Measurements from ENCODE around the gene STARD5.
A peak's percentile ranks its signal among the peaks of the same experiment; 100 is the strongest.

STARD5 gene

GRCh38 chr15:81274931-81275707, 48.8 kb downstream of the STARD5 start:
- no peak overlapping the region for H3K4me3 ChIP-seq (ENCODE audit: low read depth, low read length)
- TF ChIP-seq CTCF (IDR thresholded peaks at IDR 0.05; ENCODE audit: borderline replicate concordance, insufficient read depth, low read depth, low read length) = peak; percentile 84

- TF ChIP-seq CTCF (IDR thresholded peaks at IDR 0.05; ENCODE audit: borderline replicate concordance, insufficient read depth, low read depth, low read length) = no peak
- no peak overlapping the region for H3K4me3 ChIP-seq (ENCODE audit: low read depth, low read length)
Observed at GRCh38 chr15:81274255-81274654, 49.7 kb downstream of the STARD5 start.

GRCh38 chr15:81273855-81274254, 50.1 kb downstream of the STARD5 start:
- no peak for TF ChIP-seq CTCF (IDR thresholded peaks at IDR 0.05; ENCODE audit: borderline replicate concordance, insufficient read depth, low read depth, low read length)
- H3K4me3 ChIP-seq (ENCODE audit: low read depth, low read length) = no peak overlapping the region

GRCh38 chr15:81273200-81273599, 50.7 kb downstream of the STARD5 start:
- no peak for TF ChIP-seq CTCF (IDR thresholded peaks at IDR 0.05; ENCODE audit: borderline replicate concordance, insufficient read depth, low read depth, low read length)
- H3K4me3 ChIP-seq (ENCODE audit: low read depth, low read length) = no peak overlapping the region

- TF ChIP-seq CTCF (IDR thresholded peaks at IDR 0.05; ENCODE audit: borderline replicate concordance, insufficient read depth, low read depth, low read length) = no peak
- H3K4me3 ChIP-seq (ENCODE audit: low read depth, low read length) = no peak overlapping the region
Observed at GRCh38 chr15:81271761-81272644, 51.9 kb downstream of the STARD5 start.

GRCh38 chr15:81270781-81271491, 53.0 kb downstream of the STARD5 start:
- no peak for TF ChIP-seq CTCF (IDR thresholded peaks at IDR 0.05; ENCODE audit: borderline replicate concordance, insufficient read depth, low read depth, low read length)
- no peak overlapping the region for H3K4me3 ChIP-seq (ENCODE audit: low read depth, low read length)

Measured in GM12875 (cell line).